IMR-90 (cell line): ENCODE measurements around the gene EHMT1. TPM values are rescaled to one million over a fixed set of nuclear protein-coding genes. Genes with fewer than 3 reads are reported as not detected.

ENCODE experiments used
- ATAC-seq: fragments of 200-7000 bp; cut with Tn5 transposase; 2 replicates; pipeline ENCODE4 v1.9.1; 2020; ENCODE audit warnings: low read depth, mild to moderate bottlenecking, moderate library complexity
- BruUV-seq: library from RNA; stranded (reverse); fragments of 400-500 nt; replicated peaks from 2 replicates; lab custom pipeline; 2021; lab: Mats Ljungman, UMichigan
- CTCF ChIA-PET: fragments of 300-600 bp; formaldehyde crosslinking; extraction: SDS; loops from one replicate; lab custom pipeline; 2021; ENCODE audit warnings: antibody characterized with exemption; lab: Yijun Ruan, JAX
- POLR2A ChIA-PET: fragments of 300-600 bp; sonication (Branson Sonifier 250); formaldehyde crosslinking; loops from one replicate; lab custom pipeline; 2022; ENCODE audit warnings: antibody characterized with exemption; ENCODE audit not compliant: unreplicated experiment; lab: Charles Lee
- DNase-seq: peaks from one replicate; pipeline ENCODE4 v3.0.0; 2013
- H2AFZ ChIP-seq: replicated peaks from 2 replicates; pipeline ENCODE3; 2013; ENCODE audit warnings: low read length, mild to moderate bottlenecking; ENCODE audit not compliant: poor library complexity
- H2AK5ac ChIP-seq: 2 replicates; pipeline ENCODE4 v1.6.1; 2013; ENCODE audit warnings: low read depth, low read length, inconsistent platforms
- H2AK9ac ChIP-seq: replicated peaks from 2 replicates; pipeline ENCODE3; 2013; ENCODE audit warnings: mild to moderate bottlenecking, low read depth, low read length, moderate library complexity; ENCODE audit not compliant: poor library complexity
- H2BK120ac ChIP-seq: 2 replicates; pipeline ENCODE4 v1.6.1; 2013; ENCODE audit warnings: low read depth, low read length, inconsistent platforms
- H2BK15ac ChIP-seq: 3 replicates; pipeline ENCODE4 v1.6.1; 2013; ENCODE audit warnings: low read depth, low read length, inconsistent platforms
- H2BK20ac ChIP-seq: 2 replicates; pipeline ENCODE4 v1.6.1; 2013; ENCODE audit warnings: low read depth, mild to moderate bottlenecking, inconsistent platforms, low read length, moderate library complexity
- H2BK5ac ChIP-seq: 2 replicates; pipeline ENCODE4 v1.6.1; 2013; ENCODE audit warnings: mild to moderate bottlenecking, low read depth, low read length, inconsistent platforms; ENCODE audit not compliant: poor library complexity, severe bottlenecking
- H3K14ac ChIP-seq: replicated peaks from 2 replicates; pipeline ENCODE4 v1.6.1; 2013; ENCODE audit warnings: low read depth, low read length, inconsistent platforms
- H3K18ac ChIP-seq: 2 replicates; pipeline ENCODE4 v1.6.1; 2013; ENCODE audit warnings: low read depth, low read length, control low read depth
- H3K23ac ChIP-seq: 2 replicates; pipeline ENCODE4 v1.6.1; 2013; ENCODE audit warnings: low read depth, low read length, inconsistent platforms
- H3K27ac ChIP-seq: 2 replicates; pipeline ENCODE4 v1.5.1; 2013; ENCODE audit warnings: mild to moderate bottlenecking, control low read depth, low read length; ENCODE audit not compliant: insufficient read depth
- H3K27me3 ChIP-seq: 2 replicates; pipeline ENCODE4 v1.6.1; 2013; ENCODE audit warnings: low read length; ENCODE audit not compliant: control insufficient read depth, insufficient read depth
- H3K36me3 ChIP-seq: 2 replicates; pipeline ENCODE4 v1.6.1; 2013; ENCODE audit warnings: low read length, mixed read lengths; ENCODE audit not compliant: control insufficient read depth, insufficient read depth
- H3K4ac ChIP-seq: 2 replicates; pipeline ENCODE4 v1.6.1; 2013; ENCODE audit warnings: low read depth, low read length, inconsistent platforms
- H3K4me1 ChIP-seq: 2 replicates; pipeline ENCODE4 v1.6.1; 2013; ENCODE audit warnings: low read length, mixed read lengths; ENCODE audit not compliant: control insufficient read depth, insufficient read depth
- H3K4me2 ChIP-seq: 2 replicates; pipeline ENCODE4 v1.6.1; 2013; ENCODE audit warnings: low read depth, mild to moderate bottlenecking, control low read depth, low read length, moderate library complexity
- H3K4me3 ChIP-seq: 2 replicates; pipeline ENCODE4 v1.5.1; 2013; ENCODE audit warnings: low read depth, mild to moderate bottlenecking, control low read depth, low read length, moderate library complexity; ENCODE audit not compliant: insufficient read depth
- H3K56ac ChIP-seq: 2 replicates; pipeline ENCODE4 v1.6.1; 2013; ENCODE audit warnings: low read length, inconsistent platforms; ENCODE audit not compliant: insufficient read depth; ENCODE audit errors: extremely low read depth
- H3K79me1 ChIP-seq, 2 experiments: 2 replicates each; pipeline ENCODE4 v1.6.1; 2013; ENCODE audit warnings: low read length in 2 of 2, inconsistent platforms in 1 of 2, low read depth in 1 of 2
- H3K9ac ChIP-seq: 2 replicates; pipeline ENCODE4 v1.6.1; 2013; ENCODE audit warnings: low read depth, low read length, control low read depth
- H3K9me1 ChIP-seq: 2 replicates; pipeline ENCODE4 v1.6.1; 2013; ENCODE audit warnings: low read length, inconsistent platforms; ENCODE audit not compliant: insufficient read depth
- H3K9me3 ChIP-seq: 2 replicates; pipeline ENCODE4 v1.6.1; 2013; ENCODE audit warnings: low read length; ENCODE audit not compliant: control insufficient read depth, insufficient read depth
- H4K20me1 ChIP-seq: 2 replicates; pipeline ENCODE4 v1.6.1; 2013; ENCODE audit warnings: low read length, inconsistent platforms; ENCODE audit not compliant: insufficient read depth
- H4K5ac ChIP-seq: 2 replicates; pipeline ENCODE4 v1.6.1; 2013; ENCODE audit warnings: mild to moderate bottlenecking, low read depth, low read length, control low read depth
- H4K8ac ChIP-seq, 2 experiments: 2 replicates each; pipeline ENCODE4 v1.6.1; 2013; ENCODE audit warnings: low read depth in 2 of 2, low read length in 2 of 2, control low read depth in 1 of 2, inconsistent platforms in 1 of 2
- H4K91ac ChIP-seq: 2 replicates; pipeline ENCODE4 v1.6.1; 2013; ENCODE audit warnings: low read depth, low read length, inconsistent platforms; ENCODE audit not compliant: insufficient read depth
- BHLHE40 ChIP-seq: fragments of 150-350 bp; IDR thresholded peaks from 2 replicates; pipeline ENCODE4 v1.6.1; 2016; ENCODE audit warnings: mild to moderate bottlenecking, low read depth, low read length
- CEBPB ChIP-seq: IDR thresholded peaks from 2 replicates; pipeline ENCODE4 v1.6.1; 2012; ENCODE audit warnings: low read depth, low read length, improper control_type of control experiment
- CHD1 ChIP-seq: IDR thresholded peaks from 2 replicates; pipeline ENCODE4 v1.6.1; 2012; ENCODE audit warnings: low read depth, low read length, improper control_type of control experiment
- CTCF ChIP-seq: conservative IDR thresholded peaks from 2 replicates; pipeline ENCODE4 v1.5.1; 2012; ENCODE audit warnings: mild to moderate bottlenecking, low read depth, low read length, improper control_type of control experiment
- FOS ChIP-seq: fragments of 150-350 bp; IDR thresholded peaks from 2 replicates; pipeline ENCODE4 v1.6.1; 2016; ENCODE audit warnings: low read depth, low read length
- MAFK ChIP-seq: IDR thresholded peaks from 2 replicates; pipeline ENCODE4 v1.6.1; 2012; ENCODE audit warnings: low read depth, low read length, improper control_type of control experiment
- MAZ ChIP-seq: IDR thresholded peaks from 2 replicates; pipeline ENCODE4 v1.6.1; 2012; ENCODE audit warnings: low read depth, mild to moderate bottlenecking, low read length, improper control_type of control experiment, moderate library complexity, borderline replicate concordance
- MXI1 ChIP-seq: IDR thresholded peaks from 2 replicates; pipeline ENCODE4 v1.6.1; 2012; ENCODE audit warnings: low read depth, mild to moderate bottlenecking, low read length, moderate library complexity, borderline replicate concordance
- NFE2L2 ChIP-seq: fragments of 150-350 bp; IDR thresholded peaks from 2 replicates; pipeline ENCODE4 v1.6.1; 2016; ENCODE audit warnings: low read depth, mild to moderate bottlenecking, low read length
- POLR2A ChIP-seq: IDR thresholded peaks from 2 replicates; pipeline ENCODE4 v1.6.1; 2012; ENCODE audit warnings: mild to moderate bottlenecking, low read depth, low read length
- RAD21 ChIP-seq: IDR thresholded peaks from 2 replicates; pipeline ENCODE4 v1.6.1; 2012; ENCODE audit warnings: low read length, improper control_type of control experiment
- RCOR1 ChIP-seq: IDR thresholded peaks from 2 replicates; pipeline ENCODE4 v1.6.1; 2012; ENCODE audit warnings: mild to moderate bottlenecking, low read length, improper control_type of control experiment; ENCODE audit not compliant: insufficient replicate concordance
- RFX5 ChIP-seq: IDR thresholded peaks from 2 replicates; pipeline ENCODE4 v1.8.0; 2012; ENCODE audit warnings: low read depth, mild to moderate bottlenecking, low read length, moderate library complexity
- SMC3 ChIP-seq: fragments of 150-350 bp; IDR thresholded peaks from 2 replicates; pipeline ENCODE4 v1.6.1; 2016; ENCODE audit warnings: low read depth, mild to moderate bottlenecking, antibody characterized with exemption, low read length, moderate library complexity
- USF2 ChIP-seq: fragments of 150-350 bp; IDR thresholded peaks from 2 replicates; pipeline ENCODE4 v1.6.1; 2017; ENCODE audit warnings: mild to moderate bottlenecking, antibody characterized with exemption, low read length, low read depth
- WGBS, 2 experiments: methylation state at CpG; one replicate each; pipeline versions ENCODE4 v1.1.5 to v1.1.7; 2013; ENCODE audit warnings: missing lambda C conversion rate in 2 of 2; ENCODE audit not compliant: insufficient read length in 1 of 2; ENCODE audit errors: extremely low coverage in 2 of 2; 5-methylcytosine and 5-hydroxymethylcytosine counted together
- dilution Hi-C: fragments of 300-500 bp; cut with HindIII; formaldehyde crosslinking; loops from one replicate; pipeline ENCODE4 v1.14.3; 2018; ENCODE audit warnings: low sequenced_read_pairs; ENCODE audit not compliant: unreplicated experiment
- in situ Hi-C: fragments of 300-500 bp; cut with MboI; formaldehyde crosslinking; loops from 3 replicates; pipeline ENCODE4 v1.14.3; 2019; ENCODE audit warnings: low sequenced_read_pairs, inconsistent platforms, mixed read lengths
- intact Hi-C: fragments of 100-400 bp; cut with micrococcal nuclease; formaldehyde crosslinking; loops from 2 replicates; pipeline ENCODE4 v1.10.0; 2022
- polyA plus RNA-seq, 3 experiments: library from polyadenylated mRNA; depleted of rRNA; stranded (reverse); fragments of >200 nt; gene quantifications; 2 replicates each; pipeline ENCODE4 v1.2.3, GENCODE V29; 2012; ENCODE audit warnings: low replicate concordance in 1 of 3
- total RNA-seq: library from RNA; depleted of rRNA; stranded (reverse); fragments of >200 nt; gene quantifications from 2 replicates; pipeline ENCODE4 v1.2.3, GENCODE V29; 2012
- TF ChIP-seq, protein P1 (sequence below): fragments of 150-350 bp; IDR thresholded peaks from 2 replicates; pipeline ENCODE4 v1.6.1; 2016; ENCODE audit warnings: low read depth, mild to moderate bottlenecking, low read length, moderate library complexity, borderline replicate concordance

The EHMT1 gene
- total and polyA plus RNA-seq, 2 of the 4 experiments (the other 2 are of a cell fraction), result 32.8 to 35.1 TPM

- dilution Hi-C loops, result no loop called here
- no peak overlapping the region for H2AFZ ChIP-seq
- H4K91ac ChIP-seq, result no peak overlapping the region
- no peak overlapping the region for H4K8ac ChIP-seq
- H3K9me1 ChIP-seq, result no peaks in the 10 kb centered on the region
- H3K4me3 ChIP-seq, result no peak overlapping the region
- H3K18ac ChIP-seq, result no peak overlapping the region
- ATAC-seq (no peak), DNase-seq (no peak)
- no CpG with 5 or more reads among the region's 7 CpGs for WGBS, 2 experiments
- peaks cover 7% of the 10 kb centered on the region for H3K36me3 ChIP-seq
- H3K27me3 ChIP-seq, result no peaks in the 10 kb centered on the region
- in situ Hi-C loops, result no loop called here
- no peak overlapping the region for H3K27ac ChIP-seq
- H3K9me3 ChIP-seq, result no peaks in the 10 kb centered on the region
- H2BK5ac ChIP-seq, result no peak overlapping the region
- H2BK20ac ChIP-seq, result no peak overlapping the region
- H3K4me2 ChIP-seq, result no peak overlapping the region
- H4K5ac ChIP-seq, result no peak overlapping the region
- no TSS peak for BruUV-seq
- H3K23ac ChIP-seq, result no peak overlapping the region
- CTCF ChIA-PET, result no interaction called here
- POLR2A ChIA-PET, result no interaction called here
- no peak overlapping the region for H2AK5ac ChIP-seq
- peaks cover 7% of the 10 kb centered on the region for H3K4me1 ChIP-seq
- no peak overlapping the region for H2BK120ac ChIP-seq
- no peak overlapping the region for H2BK15ac ChIP-seq
- peaks cover 10% of the 10 kb centered on the region; the same call in 1 of the 2 replicates for H4K20me1 ChIP-seq
- TF ChIP-seq MAZ, result no peak
- TF ChIP-seq RAD21, result no peak
- TF ChIP-seq SMC3, result no peak
- TF ChIP-seq USF2, result no peak
- TF ChIP-seq, protein P1, sequence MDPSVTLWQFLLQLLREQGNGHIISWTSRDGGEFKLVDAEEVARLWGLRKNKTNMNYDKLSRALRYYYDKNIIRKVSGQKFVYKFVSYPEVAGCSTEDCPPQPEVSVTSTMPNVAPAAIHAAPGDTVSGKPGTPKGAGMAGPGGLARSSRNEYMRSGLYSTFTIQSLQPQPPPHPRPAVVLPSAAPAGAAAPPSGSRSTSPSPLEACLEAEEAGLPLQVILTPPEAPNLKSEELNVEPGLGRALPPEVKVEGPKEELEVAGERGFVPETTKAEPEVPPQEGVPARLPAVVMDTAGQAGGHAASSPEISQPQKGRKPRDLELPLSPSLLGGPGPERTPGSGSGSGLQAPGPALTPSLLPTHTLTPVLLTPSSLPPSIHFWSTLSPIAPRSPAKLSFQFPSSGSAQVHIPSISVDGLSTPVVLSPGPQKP, result no peak
- TF ChIP-seq MAFK, result no peak
- no peak for TF ChIP-seq POLR2A
- TF ChIP-seq BHLHE40, result no peak
- no peak for TF ChIP-seq RCOR1
- no peak for TF ChIP-seq MXI1
- no peak for TF ChIP-seq CEBPB
- no peak for TF ChIP-seq CHD1
- no peak for TF ChIP-seq NFE2L2
- no peak for TF ChIP-seq FOS
- no peak for TF ChIP-seq CTCF
- no peak for TF ChIP-seq RFX5
- H3K4ac ChIP-seq, result no peak overlapping the region
- no peak overlapping the region for H3K56ac ChIP-seq
- no peak overlapping the region for H3K9ac ChIP-seq
- intact Hi-C loops, result no loop called here
- H3K14ac ChIP-seq, result no peak overlapping the region
- H3K79me1 ChIP-seq, result peaks cover 7 to 27% of the 10 kb centered on the region in 2 experiments
- H2AK9ac ChIP-seq, result no peak overlapping the region
These were observed 26.0 kb upstream of the EHMT1 start for GRCh38 chr9:137592767-137593166.
